OCI-LY3 (cell line): ENCODE data around the gene GPR156.

Experiments
- EZH2phosphoT487 ChIP-seq: fragments of 200-600 bp; shearing (Covaris generic); IDR thresholded peaks from 2 replicates; pipeline ENCODE4 v1.6.1; 2018; ENCODE audit warnings: antibody characterized with exemption, mixed run types, low read depth
- TF ChIP-seq, protein P1 (sequence below): fragments of 200-600, 300-600 bp; sonication (generic); IDR thresholded peaks from 2 replicates; pipeline ENCODE4 v1.5.1; 2014; ENCODE audit warnings: antibody characterized with exemption, low read length, low read depth

DNA sequence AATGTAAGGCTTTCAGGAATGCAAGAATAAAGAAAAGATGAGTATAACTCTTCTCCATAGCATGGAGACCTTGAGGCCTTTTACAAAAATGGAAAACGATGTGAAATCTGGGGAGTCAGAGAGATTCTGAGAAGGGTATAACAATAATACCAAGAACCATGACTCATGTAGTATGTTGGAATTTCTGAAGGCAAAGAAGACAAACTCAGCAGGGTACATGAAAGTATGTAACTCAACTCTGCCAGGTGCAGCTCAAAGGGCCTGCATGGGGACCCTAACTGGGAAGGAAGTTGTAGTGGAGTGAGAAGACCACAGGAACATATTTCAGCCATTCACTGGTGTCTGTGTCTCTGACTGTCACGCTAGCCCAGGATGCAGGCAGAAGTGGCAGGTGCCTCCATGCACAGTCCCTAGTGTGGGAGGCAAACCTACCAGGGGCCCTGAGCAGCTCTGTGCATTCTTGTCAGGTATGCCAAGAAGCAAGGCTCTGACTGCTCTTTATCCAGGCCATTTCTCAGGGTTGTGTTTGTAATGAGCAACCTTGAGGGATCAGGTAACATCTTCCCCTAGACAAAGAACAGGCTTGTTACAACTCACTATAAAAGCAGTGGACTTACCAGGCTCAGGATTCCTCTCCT, 57.2 kb downstream of the GPR156 start:
- TF ChIP-seq, protein P1, sequence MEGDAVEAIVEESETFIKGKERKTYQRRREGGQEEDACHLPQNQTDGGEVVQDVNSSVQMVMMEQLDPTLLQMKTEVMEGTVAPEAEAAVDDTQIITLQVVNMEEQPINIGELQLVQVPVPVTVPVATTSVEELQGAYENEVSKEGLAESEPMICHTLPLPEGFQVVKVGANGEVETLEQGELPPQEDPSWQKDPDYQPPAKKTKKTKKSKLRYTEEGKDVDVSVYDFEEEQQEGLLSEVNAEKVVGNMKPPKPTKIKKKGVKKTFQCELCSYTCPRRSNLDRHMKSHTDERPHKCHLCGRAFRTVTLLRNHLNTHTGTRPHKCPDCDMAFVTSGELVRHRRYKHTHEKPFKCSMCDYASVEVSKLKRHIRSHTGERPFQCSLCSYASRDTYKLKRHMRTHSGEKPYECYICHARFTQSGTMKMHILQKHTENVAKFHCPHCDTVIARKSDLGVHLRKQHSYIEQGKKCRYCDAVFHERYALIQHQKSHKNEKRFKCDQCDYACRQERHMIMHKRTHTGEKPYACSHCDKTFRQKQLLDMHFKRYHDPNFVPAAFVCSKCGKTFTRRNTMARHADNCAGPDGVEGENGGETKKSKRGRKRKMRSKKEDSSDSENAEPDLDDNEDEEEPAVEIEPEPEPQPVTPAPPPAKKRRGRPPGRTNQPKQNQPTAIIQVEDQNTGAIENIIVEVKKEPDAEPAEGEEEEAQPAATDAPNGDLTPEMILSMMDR: no peak
- TF ChIP-seq EZH2phosphoT487: no peak
